Measurements from ENCODE around the gene MAN1A1. TPM values are rescaled to one million over a fixed set of nuclear protein-coding genes. Genes with fewer than 3 reads are reported as not detected.
A peak's percentile ranks its signal among the peaks of the same experiment; 100 is the strongest.

Gene MAN1A1
- total RNA-seq, 2 experiments from 2014 or later, result 34.8 to 38.4 TPM

DNA sequence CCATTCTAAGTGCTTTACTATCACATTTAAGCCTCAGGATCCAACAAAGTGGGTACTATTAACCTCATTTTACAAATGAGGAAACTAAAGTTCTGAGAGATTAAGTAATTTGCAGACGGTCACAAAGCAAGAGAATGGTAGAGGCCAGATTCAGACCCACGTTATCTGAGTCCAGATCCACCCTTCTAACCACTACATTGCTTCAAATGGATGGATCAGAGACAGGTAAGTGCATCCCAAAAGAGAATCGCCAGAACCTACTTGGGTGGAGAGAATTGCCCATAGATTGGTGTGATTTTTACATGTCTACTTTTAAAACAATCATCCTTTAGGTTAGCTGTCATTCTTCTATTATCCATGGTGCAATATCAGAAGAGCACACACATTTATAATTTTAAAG lies 7.1 kb downstream of the MAN1A1 start:
- Mint-ChIP-seq H3K9me3 (ENCODE audit: low read depth) (no peaks in the 10 kb centered on the region), H3K27ac (no peak overlapping the region), H3K4me3 (no peak overlapping the region), H3K27me3 (no peaks in the 10 kb centered on the region), H3K4me1 (peaks cover 88% of the 10 kb centered on the region), H3K36me3 (peaks cover 52% of the 10 kb centered on the region)
- DNase-seq (no peak), ATAC-seq (no peak)
- CTCF ChIA-PET, result interaction anchor here (0.7 to 2.1 kb wide), 3 partner anchors 9 to 213 kb away, joined by 4 to 17 read pairs (median 9); no protein-coding TSS in a partner anchor

DNA sequence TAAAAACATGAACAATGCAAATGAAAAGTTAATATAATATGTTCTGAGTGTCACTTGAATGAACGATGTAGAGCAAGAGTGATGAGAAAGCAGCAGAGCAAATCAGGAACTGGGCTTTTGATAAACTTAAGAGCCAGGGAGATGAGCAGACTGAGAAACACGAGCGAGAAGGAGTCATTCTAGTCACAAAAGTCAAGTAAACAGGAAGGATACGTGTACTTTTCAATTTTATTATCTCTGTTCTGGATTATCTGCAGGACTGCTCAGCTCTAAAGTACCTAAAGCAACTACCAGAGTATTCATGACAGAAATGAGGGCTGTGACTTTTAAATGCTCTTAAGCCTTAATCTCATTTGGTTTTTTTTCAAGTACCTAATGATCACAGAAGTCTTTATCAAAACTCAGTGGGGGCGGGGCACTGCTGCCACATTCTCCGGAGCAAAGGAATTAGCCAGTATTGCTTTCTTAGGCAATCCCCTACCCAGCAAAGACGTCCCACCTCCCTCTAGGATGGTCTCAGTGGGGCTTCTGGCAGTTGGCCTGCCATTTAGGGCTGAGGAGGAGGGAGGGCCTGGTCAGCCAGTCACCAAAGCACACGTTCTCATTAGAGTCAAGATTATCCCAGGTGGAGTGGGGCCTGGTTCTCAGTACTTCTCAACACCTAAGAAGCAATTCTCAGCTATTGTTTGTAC lies 8.6 kb downstream of the MAN1A1 start:
- CTCF ChIA-PET, result interaction anchor here (0.8 to 2.7 kb wide), 4 partner anchors 9 to 212 kb away, joined by 5 to 9 read pairs (median 6); no protein-coding TSS in a partner anchor
- Mint-ChIP-seq H3K36me3 (peaks cover 54% of the 10 kb centered on the region), H3K4me3 (peak overlapping the region; percentile 4)

DNA sequence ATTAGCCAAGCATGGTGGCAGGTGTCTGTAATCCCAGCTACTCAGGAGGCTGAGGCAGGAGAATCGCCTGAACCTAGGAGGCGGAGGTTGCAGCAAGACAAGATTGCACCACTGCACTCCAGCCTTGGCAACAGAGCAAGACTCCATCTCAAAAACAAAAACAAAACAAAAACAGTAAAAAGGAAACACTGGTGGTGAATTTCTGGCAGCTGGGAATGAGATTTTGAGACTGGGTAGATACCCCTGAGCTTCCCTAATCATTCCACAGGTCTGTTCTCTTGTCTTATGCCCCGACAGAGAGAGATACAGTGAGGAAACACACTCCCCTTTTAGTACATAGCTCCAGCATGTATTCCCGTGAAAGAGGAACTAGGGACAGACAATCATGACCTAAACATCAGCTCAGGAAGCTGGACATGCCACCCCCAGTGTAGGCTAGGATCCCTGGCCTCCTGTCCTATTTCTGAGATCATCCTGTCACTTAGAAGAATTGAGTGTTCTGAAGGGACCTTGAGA lies 9.6 kb downstream of the MAN1A1 start:
- Mint-ChIP-seq H3K4me1 (peaks cover 84% of the 10 kb centered on the region), H3K9me3 (ENCODE audit: low read depth) (no peaks in the 10 kb centered on the region), H3K27ac (peak overlapping the region; percentile 36), H3K27me3 (no peaks in the 10 kb centered on the region), H3K4me3 (no peak overlapping the region), H3K36me3 (peaks cover 54% of the 10 kb centered on the region)
- no peak for ATAC-seq
- no peak for DNase-seq
- CTCF ChIA-PET, result interaction anchor here (1.8 to 2.7 kb wide), 2 partner anchors 25 to 211 kb away, joined by 7 to 9 read pairs; no protein-coding TSS in a partner anchor

More for the DNA sequence above, 8.6 kb downstream of the MAN1A1 start:
- no peak for ATAC-seq
- no peak for DNase-seq
- Mint-ChIP-seq H3K9me3 (ENCODE audit: low read depth) (no peaks in the 10 kb centered on the region), H3K27me3 (no peaks in the 10 kb centered on the region), H3K4me1 (peaks cover 85% of the 10 kb centered on the region), H3K27ac (peak overlapping the region; percentile 36)

DNA sequence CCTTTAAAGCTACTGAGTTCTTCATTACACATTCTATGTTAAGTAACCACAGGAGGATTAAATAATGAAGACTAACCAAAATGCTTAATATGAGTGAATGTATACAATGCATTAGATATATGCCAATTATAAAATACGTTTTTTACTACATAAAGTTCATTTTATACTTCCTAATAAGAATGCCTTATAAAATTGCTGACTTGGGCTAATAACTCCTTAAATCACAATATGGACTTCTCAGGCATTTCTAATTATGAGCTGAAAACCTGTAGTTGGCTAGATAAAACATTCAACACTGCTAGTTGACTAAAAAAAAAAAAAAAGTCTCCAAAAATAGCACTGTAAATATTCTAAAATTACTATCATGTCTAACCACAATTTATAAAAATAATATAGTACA lies 11.8 kb downstream of the MAN1A1 start:
- Mint-ChIP-seq H3K9me3 (ENCODE audit: low read depth) (no peaks in the 10 kb centered on the region), H3K4me1 (peaks cover 83% of the 10 kb centered on the region)

DNA sequence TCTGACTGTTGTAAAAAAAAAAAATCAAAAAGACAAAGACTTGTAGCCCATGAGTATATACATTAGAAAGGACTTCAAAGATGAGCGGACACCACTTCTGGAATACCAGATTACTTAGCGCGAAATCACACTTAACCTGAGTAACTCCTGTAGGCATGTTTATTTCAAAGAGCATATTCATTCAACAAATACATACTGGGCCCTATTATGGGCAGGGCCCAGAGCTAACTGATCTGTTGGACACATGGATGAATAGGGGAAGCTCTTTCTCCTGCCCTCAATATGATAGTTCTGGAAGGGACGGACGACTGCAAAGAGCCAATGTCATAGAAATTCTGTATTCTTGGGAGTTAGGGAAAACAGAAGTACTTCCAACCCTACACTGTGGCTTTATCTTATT lies 12.3 kb downstream of the MAN1A1 start:
- Mint-ChIP-seq H3K27ac (no peak overlapping the region), H3K9me3 (ENCODE audit: low read depth) (no peaks in the 10 kb centered on the region), H3K4me1 (peaks cover 82% of the 10 kb centered on the region), H3K27me3 (no peaks in the 10 kb centered on the region), H3K36me3 (peaks cover 42% of the 10 kb centered on the region), H3K4me3 (no peak overlapping the region)
- CTCF ChIA-PET, result interaction anchor here (0.6 to 2.6 kb wide), 4 partner anchors 11 to 189 kb away, joined by 3 to 11 read pairs (median 6); no protein-coding TSS in a partner anchor
- no peak for ATAC-seq
- no peak for DNase-seq

More for the DNA sequence above, 11.8 kb downstream of the MAN1A1 start:
- Mint-ChIP-seq H3K4me3 (no peak overlapping the region), H3K27ac (no peak overlapping the region), H3K27me3 (no peaks in the 10 kb centered on the region), H3K36me3 (peaks cover 46% of the 10 kb centered on the region)
- ATAC-seq, result no peak
- no peak for DNase-seq
- CTCF ChIA-PET, result interaction anchor here (0.6 to 2.6 kb wide), 4 partner anchors 10 to 190 kb away, joined by 3 to 11 read pairs (median 6); no protein-coding TSS in a partner anchor

DNA sequence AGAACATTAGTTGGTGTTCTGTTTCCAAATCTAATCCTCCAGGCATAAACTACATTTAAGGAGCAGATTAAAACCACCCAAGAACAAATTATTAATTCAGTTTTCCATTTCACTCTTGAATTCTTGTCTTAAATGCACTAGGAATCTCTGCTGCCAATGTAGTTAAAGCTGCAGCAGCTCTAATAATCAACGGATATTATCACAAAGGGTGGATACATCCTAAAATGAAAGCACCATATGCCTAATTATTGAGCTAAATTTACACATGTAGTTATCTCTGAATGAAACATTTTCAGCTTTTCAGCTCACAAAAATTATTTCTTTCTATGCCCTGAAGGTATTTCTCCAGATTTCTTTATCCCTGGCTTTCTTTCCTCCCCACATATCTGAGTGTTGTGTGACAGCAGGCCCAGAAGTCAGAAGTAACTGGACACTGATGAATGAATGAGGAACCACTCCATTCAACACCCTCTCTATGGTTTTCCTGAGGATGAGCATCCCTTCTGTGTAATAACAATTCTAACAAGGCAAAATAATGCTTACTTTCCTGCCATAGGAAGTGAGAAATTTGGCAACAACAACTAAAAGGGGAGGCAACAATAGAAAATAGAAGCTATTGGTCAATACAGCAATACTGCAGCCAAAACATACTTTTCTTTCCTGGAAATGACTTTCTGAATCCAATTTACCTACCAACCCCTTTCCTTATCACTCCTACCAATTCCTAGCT lies 14.9 kb downstream of the MAN1A1 start:
- Mint-ChIP-seq H3K27ac (no peak overlapping the region), H3K4me3 (no peak overlapping the region), H3K36me3 (peaks cover 44% of the 10 kb centered on the region), H3K9me3 (ENCODE audit: low read depth) (no peaks in the 10 kb centered on the region), H3K27me3 (no peaks in the 10 kb centered on the region), H3K4me1 (peaks cover 77% of the 10 kb centered on the region)
- DNase-seq (no peak), ATAC-seq (no peak)
- CTCF ChIA-PET, result interaction anchor here (0.9 to 4.3 kb wide), 9 partner anchors 9 to 306 kb away, joined by 3 to 35 read pairs (median 8); no protein-coding TSS in a partner anchor

DNA sequence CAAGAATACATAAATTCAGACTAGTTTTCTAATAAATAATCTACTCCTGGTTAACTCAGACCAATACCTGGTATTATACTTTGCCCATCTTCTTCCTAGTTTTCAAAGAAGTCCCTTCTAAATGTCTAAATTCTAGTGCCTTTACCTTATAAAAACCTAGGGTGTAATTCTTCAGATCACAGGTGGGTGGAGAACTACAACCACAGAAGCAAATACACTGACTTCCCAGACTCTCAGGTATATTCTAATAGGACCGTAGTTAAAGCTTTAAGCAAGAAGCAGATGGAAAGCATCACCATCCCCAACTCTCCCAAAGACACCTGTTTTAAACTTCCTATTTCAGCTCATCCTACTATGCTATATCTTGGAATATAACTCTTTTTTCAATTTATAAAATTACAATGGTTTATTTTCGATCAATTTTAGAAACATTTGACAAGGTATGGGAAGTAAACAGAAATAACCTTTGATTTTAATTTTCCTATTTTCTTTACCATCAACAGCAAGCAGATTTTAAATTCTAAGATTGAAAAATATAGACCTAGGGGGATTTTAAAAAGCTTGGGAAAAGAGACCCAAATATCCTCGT lies 15.8 kb downstream of the MAN1A1 start:
- H3K27me3 Mint-ChIP-seq, result no peaks in the 10 kb centered on the region
- peaks cover 76% of the 10 kb centered on the region for H3K4me1 Mint-ChIP-seq
- H3K4me3 Mint-ChIP-seq, result no peak overlapping the region
- H3K27ac Mint-ChIP-seq, result no peak overlapping the region
- peaks cover 40% of the 10 kb centered on the region for H3K36me3 Mint-ChIP-seq
- DNase-seq, result no peak
- CTCF ChIA-PET, result interaction anchor here (0.9 to 4.3 kb wide), 10 partner anchors 10 to 307 kb away, joined by 3 to 35 read pairs (median 8); no protein-coding TSS in a partner anchor
- H3K9me3 Mint-ChIP-seq (ENCODE audit: low read depth), result no peaks in the 10 kb centered on the region
- peak; percentile 54 for ATAC-seq

DNA sequence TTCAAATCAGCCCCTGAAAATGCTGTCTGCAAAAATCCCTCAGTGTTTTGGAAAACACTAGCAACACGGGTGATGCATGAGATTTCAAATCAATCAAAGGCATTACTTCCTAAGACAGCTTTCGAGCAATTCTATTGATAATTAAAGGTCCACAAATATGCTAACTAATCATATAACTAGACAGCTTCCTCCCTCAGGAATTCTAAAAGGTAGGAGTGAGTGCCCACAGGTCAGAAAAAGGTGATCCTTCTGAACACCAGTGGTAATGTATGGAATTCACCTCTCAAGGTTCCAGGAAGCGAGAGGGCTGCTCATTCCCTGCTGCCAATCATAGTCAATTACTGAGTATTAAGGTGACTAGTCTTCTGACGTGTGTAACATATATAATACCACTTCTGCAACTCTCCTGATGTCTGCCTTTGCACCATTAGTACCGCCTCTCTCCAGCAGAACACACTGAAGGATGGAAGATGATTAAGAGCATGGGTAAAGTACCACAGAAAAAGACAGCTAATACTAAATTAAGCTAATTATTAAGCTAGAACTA lies 16.4 kb downstream of the MAN1A1 start:
- H3K36me3 Mint-ChIP-seq, result peaks cover 44% of the 10 kb centered on the region
- H3K27ac Mint-ChIP-seq, result peak overlapping the region; percentile 6
- no peaks in the 10 kb centered on the region for H3K9me3 Mint-ChIP-seq (ENCODE audit: low read depth)
- no peaks in the 10 kb centered on the region for H3K27me3 Mint-ChIP-seq
- no peak for ATAC-seq
- CTCF ChIA-PET, result interaction anchor here (1.2 to 4.3 kb wide), 11 partner anchors 10 to 402 kb away, joined by 3 to 35 read pairs (median 7); no protein-coding TSS in a partner anchor
- H3K4me1 Mint-ChIP-seq, result peaks cover 75% of the 10 kb centered on the region
- no peak overlapping the region for H3K4me3 Mint-ChIP-seq
- DNase-seq, result no peak

DNA sequence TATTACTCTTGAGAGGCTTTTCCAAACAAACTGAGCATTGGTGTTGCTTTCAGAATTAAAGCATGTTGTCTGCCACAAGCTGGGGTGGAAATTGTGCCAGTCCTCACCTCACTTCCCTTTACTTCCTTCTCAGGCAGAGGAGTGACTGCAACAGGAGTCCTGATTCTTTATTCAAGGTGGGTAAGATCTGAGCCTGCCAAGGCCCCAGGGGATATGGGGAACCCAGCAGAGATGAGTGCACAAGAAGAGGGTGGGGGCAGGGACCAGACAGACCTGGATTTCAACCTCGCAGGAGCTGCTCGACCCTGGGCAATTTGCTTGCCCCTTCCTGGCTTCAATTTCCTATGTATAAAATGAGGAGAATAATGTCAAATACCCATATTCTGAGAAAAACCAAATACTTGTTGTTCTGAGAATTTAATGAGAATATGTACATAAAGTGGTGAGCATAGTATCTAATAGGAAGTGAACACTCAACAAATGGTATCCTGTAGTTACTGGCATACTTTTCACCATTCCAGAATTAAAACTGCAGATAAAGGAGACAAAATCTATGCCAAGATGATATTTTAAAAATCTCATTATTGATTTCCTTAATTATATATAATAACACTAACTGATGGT lies 17.8 kb downstream of the MAN1A1 start:
- H3K4me3 Mint-ChIP-seq, result peak overlapping the region; percentile 44
- peaks cover 44% of the 10 kb centered on the region for H3K36me3 Mint-ChIP-seq
- CTCF ChIA-PET, result interaction anchor here (1.0 to 4.3 kb wide), 8 partner anchors 8 to 403 kb away, joined by 3 to 35 read pairs (median 6); no protein-coding TSS in a partner anchor
- H3K4me1 Mint-ChIP-seq, result peaks cover 77% of the 10 kb centered on the region
- DNase-seq, result no peak
- ATAC-seq, result peak; percentile 66
- no peaks in the 10 kb centered on the region for H3K27me3 Mint-ChIP-seq
- H3K27ac Mint-ChIP-seq, result peak overlapping the region; percentile 89
- no peaks in the 10 kb centered on the region for H3K9me3 Mint-ChIP-seq (ENCODE audit: low read depth)

DNA sequence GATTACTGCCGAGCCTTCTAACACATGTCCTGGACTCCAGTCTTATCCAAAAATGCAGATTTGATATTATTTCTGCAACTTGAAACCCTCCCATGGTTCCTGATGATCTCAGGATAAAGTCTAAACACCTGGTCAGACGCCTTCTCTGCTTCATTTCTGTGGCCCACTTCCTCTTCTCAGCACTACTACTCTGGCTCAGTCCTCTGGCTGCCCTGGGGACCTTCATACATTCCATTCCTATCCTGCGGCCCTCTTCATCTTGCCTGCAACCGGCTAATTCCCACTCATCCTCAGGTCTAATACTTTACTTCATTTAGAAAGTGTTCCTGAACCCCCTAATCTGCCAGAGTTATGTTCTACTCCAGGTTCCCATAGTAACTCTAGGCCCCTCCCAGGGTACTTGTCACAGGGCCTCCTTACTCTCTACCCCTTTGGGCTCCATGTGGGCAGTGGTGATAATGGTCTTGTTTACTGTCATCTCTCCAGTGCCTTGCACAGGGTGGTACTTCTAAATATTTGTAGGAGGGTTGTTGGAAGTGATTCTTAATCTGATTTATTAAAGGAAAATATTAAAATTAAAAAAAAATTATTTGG lies 18.9 kb downstream of the MAN1A1 start:
- H3K27ac Mint-ChIP-seq, result no peak overlapping the region
- ATAC-seq (no peak), DNase-seq (no peak)
- no peaks in the 10 kb centered on the region for H3K27me3 Mint-ChIP-seq
- no peak overlapping the region for H3K4me3 Mint-ChIP-seq
- H3K4me1 Mint-ChIP-seq, result peaks cover 76% of the 10 kb centered on the region
- H3K9me3 Mint-ChIP-seq (ENCODE audit: low read depth), result no peaks in the 10 kb centered on the region
- H3K36me3 Mint-ChIP-seq, result peaks cover 45% of the 10 kb centered on the region
- CTCF ChIA-PET, result no interaction called here

DNA sequence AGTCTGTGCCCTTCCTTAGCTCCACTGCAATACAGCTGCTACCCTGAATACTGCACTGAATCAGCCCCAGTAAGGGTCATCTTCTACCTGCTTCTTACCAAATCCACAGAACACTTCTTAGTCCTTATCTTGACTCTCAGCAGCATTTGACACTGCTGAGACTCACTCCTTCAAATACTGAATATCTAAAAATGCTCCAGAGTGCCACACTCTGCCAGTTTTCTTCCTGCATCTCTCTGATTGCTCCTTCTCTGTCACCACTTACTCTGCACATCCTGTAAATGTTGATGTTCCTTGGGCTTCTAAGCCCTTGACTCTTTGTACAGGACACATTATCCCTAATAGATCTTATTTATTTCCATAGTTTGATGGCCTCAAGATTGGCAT lies 19.8 kb downstream of the MAN1A1 start:
- Mint-ChIP-seq H3K36me3 (peaks cover 42% of the 10 kb centered on the region), H3K4me3 (no peak overlapping the region), H3K27me3 (no peaks in the 10 kb centered on the region), H3K27ac (peak overlapping the region; percentile 5), H3K4me1 (peaks cover 68% of the 10 kb centered on the region), H3K9me3 (ENCODE audit: low read depth) (no peaks in the 10 kb centered on the region)
- ATAC-seq (no peak), DNase-seq (no peak)
- CTCF ChIA-PET, result interaction anchor here (0.6 to 1.0 kb wide), 2 partner anchors 15 to 344 kb away, joined by 3 to 4 read pairs; no protein-coding TSS in a partner anchor
